Mesodermal cell (in vitro differentiated cells): ENCODE data around the gene ATP6V0B.

Experiments used
- H3K27ac ChIP-seq: 2 replicates; pipeline ENCODE4 v1.7.0; 2013; ENCODE audit warnings: mild to moderate bottlenecking, low read depth, low read length, moderate library complexity; ENCODE audit not compliant: severe bottlenecking
- H3K36me3 ChIP-seq: 2 replicates; pipeline ENCODE4 v1.7.1; 2013; ENCODE audit warnings: mild to moderate bottlenecking, low read length, moderate library complexity; ENCODE audit not compliant: control insufficient read depth, insufficient read depth
- H3K4me1 ChIP-seq: one replicate; pipeline ENCODE4 v1.7.1; 2013; ENCODE audit warnings: mild to moderate bottlenecking, low read length; ENCODE audit not compliant: insufficient read depth, control insufficient read depth, poor library complexity, severe bottlenecking
- H3K4me3 ChIP-seq: 2 replicates; pipeline ENCODE4 v1.7.0; 2013; ENCODE audit warnings: low read length, control low read depth, mild to moderate bottlenecking; ENCODE audit not compliant: insufficient read depth, poor library complexity, severe bottlenecking; ENCODE audit errors: extremely low read depth
- H3K9me3 ChIP-seq: 2 replicates; pipeline ENCODE4 v1.7.1; 2013; ENCODE audit warnings: mild to moderate bottlenecking, low read length, moderate library complexity; ENCODE audit not compliant: control insufficient read depth
- WGBS, 2 experiments: methylation state at CpG; one replicate each; pipeline ENCODE4 v1.1.5; 2013; ENCODE audit warnings: missing lambda C conversion rate in 2 of 2; ENCODE audit not compliant: insufficient coverage in 2 of 2; 5-methylcytosine and 5-hydroxymethylcytosine counted together

The ATP6V0B gene

GRCh38 chr1:43958351-43959255, 16.2 kb upstream of the ATP6V0B start:
- no peak overlapping the region for H3K4me3 ChIP-seq
- H3K27ac ChIP-seq = no peak overlapping the region
- 91 to 92% methylated on average over 5 to 7 of the region's 9 CpGs for WGBS, 2 experiments
- peaks cover 58% of the 10 kb centered on the region for H3K36me3 ChIP-seq
- no peaks in the 10 kb centered on the region for H3K9me3 ChIP-seq
- H3K4me1 ChIP-seq = no peaks in the 10 kb centered on the region

- Histone ChIP-seq H3K9me3 (no peaks in the 10 kb centered on the region), H3K4me1 (no peaks in the 10 kb centered on the region), H3K36me3 (peaks cover 65% of the 10 kb centered on the region), H3K27ac (no peak overlapping the region), H3K4me3 (no peak overlapping the region)
- WGBS, 2 experiments = 92 to 93% methylated on average over 7 of the region's 8 CpGs
Observed at GRCh38 chr1:43960798-43961197, 14.0 kb upstream of the ATP6V0B start.

GRCh38 chr1:43961692-43962091, 13.1 kb upstream of the ATP6V0B start:
- H3K36me3 ChIP-seq = peaks cover 62% of the 10 kb centered on the region
- no peak overlapping the region for H3K27ac ChIP-seq
- H3K9me3 ChIP-seq = no peaks in the 10 kb centered on the region
- WGBS, 2 experiments = 95 to 97% methylated on average over 2 of the region's 3 CpGs
- H3K4me3 ChIP-seq = no peak overlapping the region
- H3K4me1 ChIP-seq = no peaks in the 10 kb centered on the region

- H3K27ac ChIP-seq = no peak overlapping the region
- no peaks in the 10 kb centered on the region for H3K9me3 ChIP-seq
- H3K4me1 ChIP-seq = no peaks in the 10 kb centered on the region
- WGBS, 2 experiments = 87 to 90% methylated on average over 2 of the region's 2 CpGs
- H3K36me3 ChIP-seq = peaks cover 58% of the 10 kb centered on the region
- no peak overlapping the region for H3K4me3 ChIP-seq
Observed at GRCh38 chr1:43962324-43962723, 12.4 kb upstream of the ATP6V0B start.

- Histone ChIP-seq H3K9me3 (no peaks in the 10 kb centered on the region), H3K4me3 (no peak overlapping the region), H3K4me1 (no peaks in the 10 kb centered on the region), H3K36me3 (peaks cover 54% of the 10 kb centered on the region), H3K27ac (no peak overlapping the region)
- WGBS, 2 experiments = 90 to 98% methylated on average over 3 of the region's 3 CpGs
Observed at GRCh38 chr1:43963006-43963405, 11.8 kb upstream of the ATP6V0B start.

- H3K9me3 ChIP-seq = no peaks in the 10 kb centered on the region
- H3K4me3 ChIP-seq = no peak overlapping the region
- no peaks in the 10 kb centered on the region for H3K4me1 ChIP-seq
- WGBS, 2 experiments = 95 to 96% methylated on average over 4 of the region's 5 CpGs
- peaks cover 45% of the 10 kb centered on the region for H3K36me3 ChIP-seq
- H3K27ac ChIP-seq = no peak overlapping the region
Observed at GRCh38 chr1:43963890-43964289, 10.9 kb upstream of the ATP6V0B start.

GRCh38 chr1:43965316-43965715, 9.4 kb upstream of the ATP6V0B start:
- WGBS, 2 experiments = 93 to 100% methylated on average over 2 of the region's 3 CpGs
- Histone ChIP-seq H3K9me3 (no peaks in the 10 kb centered on the region), H3K27ac (no peak overlapping the region), H3K4me3 (no peak overlapping the region), H3K36me3 (peaks cover 32% of the 10 kb centered on the region), H3K4me1 (no peaks in the 10 kb centered on the region)

GRCh38 chr1:43968348-43968948, 6.3 kb upstream of the ATP6V0B start:
- Histone ChIP-seq H3K4me3 (no peak overlapping the region), H3K9me3 (no peaks in the 10 kb centered on the region), H3K27ac (no peak overlapping the region), H3K36me3 (peaks cover 34% of the 10 kb centered on the region), H3K4me1 (peaks cover 7% of the 10 kb centered on the region)
- 84% methylated on average over 4 to 5 of the region's 6 CpGs for WGBS, 2 experiments

GRCh38 chr1:43969416-43969745, 5.4 kb upstream of the ATP6V0B start:
- peaks cover 28% of the 10 kb centered on the region for H3K36me3 ChIP-seq
- H3K4me1 ChIP-seq = peaks cover 7% of the 10 kb centered on the region
- H3K9me3 ChIP-seq = no peaks in the 10 kb centered on the region
- H3K27ac ChIP-seq = no peak overlapping the region
- 49 to 70% methylated on average over 5 to 7 of the region's 7 CpGs for WGBS, 2 experiments
- no peak overlapping the region for H3K4me3 ChIP-seq

GRCh38 chr1:43969746-43970466, 4.9 kb upstream of the ATP6V0B start, which contains the start of gene DPH2:
Gene DPH2, plus strand, starts transcription at chr1:43970010. Its CDS starts 166 bp downstream, at chr1:43970176.
- WGBS, 2 experiments = 0 to 1% methylated on average over 29 to 36 of the region's 47 CpGs
- H3K4me1 ChIP-seq = peaks cover 7% of the 10 kb centered on the region
- no peaks in the 10 kb centered on the region for H3K9me3 ChIP-seq
- H3K4me3 ChIP-seq = peak within 1 kb of the TSS; percentile 76
- peaks cover 28% of the 10 kb centered on the region for H3K36me3 ChIP-seq
- H3K27ac ChIP-seq = no peak within 1 kb of the TSS
